Trophoblast cell (in vitro differentiated cells and primary cell): ENCODE data around the gene CBFB.
A peak's percentile ranks its signal among the peaks of the same experiment; 100 is the strongest.

Experiments used
- DNase-seq, 2 donors: peaks; one replicate each; pipeline ENCODE4 v3.0.0-alpha.2; 2016
- H2AFZ ChIP-seq: 2 replicates; pipeline ENCODE4 v1.6.1; 2013; ENCODE audit warnings: low read length, moderate library complexity, mild to moderate bottlenecking; ENCODE audit not compliant: insufficient read depth, poor library complexity
- H2AK5ac ChIP-seq: 2 replicates; pipeline ENCODE4 v1.6.1; 2013; ENCODE audit warnings: mild to moderate bottlenecking, low read length
- H2BK120ac ChIP-seq: 2 replicates; pipeline ENCODE4 v1.6.1; 2013; ENCODE audit warnings: low read length, mild to moderate bottlenecking, moderate library complexity; ENCODE audit not compliant: insufficient read depth, poor library complexity
- H2BK12ac ChIP-seq: 2 replicates; pipeline ENCODE4 v1.6.1; 2013; ENCODE audit warnings: mild to moderate bottlenecking, low read length, moderate library complexity
- H2BK5ac ChIP-seq: 2 replicates; pipeline ENCODE4 v1.6.1; 2013; ENCODE audit warnings: low read length, low read depth, moderate library complexity, mild to moderate bottlenecking; ENCODE audit not compliant: poor library complexity
- H3K14ac ChIP-seq: 2 replicates; pipeline ENCODE4 v1.6.1; 2013; ENCODE audit warnings: mild to moderate bottlenecking, low read length
- H3K18ac ChIP-seq: 2 replicates; pipeline ENCODE4 v1.6.1; 2013; ENCODE audit warnings: mild to moderate bottlenecking, low read length
- H3K23ac ChIP-seq: 2 replicates; pipeline ENCODE4 v1.6.1; 2013; ENCODE audit warnings: low read length
- H3K27ac ChIP-seq: 2 replicates; pipeline ENCODE4 v1.5.1; 2013; ENCODE audit warnings: low read depth, mild to moderate bottlenecking, inconsistent platforms, low read length, moderate library complexity
- H3K27me3 ChIP-seq: 2 replicates; pipeline ENCODE4 v1.6.1; 2013; ENCODE audit warnings: inconsistent platforms, mild to moderate bottlenecking, low read length, moderate library complexity; ENCODE audit not compliant: insufficient read depth
- H3K36me3 ChIP-seq, 2 experiments: 1 replicate in 1 of 2; 2 replicates in 1 of 2; pipeline ENCODE4 v1.6.1; 2013; ENCODE audit warnings: low read length in 2 of 2, mild to moderate bottlenecking in 2 of 2, moderate library complexity in 1 of 2; ENCODE audit not compliant: insufficient read depth in 2 of 2, control insufficient read depth in 1 of 2
- H3K4ac ChIP-seq: 2 replicates; pipeline ENCODE4 v1.6.1; 2013; ENCODE audit warnings: low read depth, mild to moderate bottlenecking, low read length, moderate library complexity
- H3K4me1 ChIP-seq, 2 experiments: 1 replicate in 1 of 2; 2 replicates in 1 of 2; pipeline ENCODE4 v1.6.1; 2013; ENCODE audit warnings: low read length in 2 of 2, mild to moderate bottlenecking in 2 of 2, moderate library complexity in 1 of 2; ENCODE audit not compliant: insufficient read depth in 2 of 2, control insufficient read depth in 1 of 2
- H3K4me2 ChIP-seq: 2 replicates; pipeline ENCODE4 v1.6.1; 2013; ENCODE audit warnings: inconsistent platforms, mild to moderate bottlenecking, low read length, moderate library complexity
- H3K4me3 ChIP-seq: 2 replicates; pipeline ENCODE4 v1.5.1; 2013; ENCODE audit warnings: mild to moderate bottlenecking, low read depth, low read length, inconsistent platforms
- H3K79me1 ChIP-seq: one replicate; pipeline ENCODE4 v1.6.1; 2013; ENCODE audit warnings: low read length
- H3K79me2 ChIP-seq: 2 replicates; pipeline ENCODE4 v1.6.1; 2013; ENCODE audit warnings: low read length, mild to moderate bottlenecking; ENCODE audit not compliant: control insufficient read depth, insufficient read depth, poor library complexity
- H3K9ac ChIP-seq: 2 replicates; pipeline ENCODE4 v1.6.1; 2013; ENCODE audit warnings: mild to moderate bottlenecking, low read length
- H3K9me3 ChIP-seq: 2 replicates; pipeline ENCODE4 v1.6.1; 2013; ENCODE audit warnings: low read depth, mild to moderate bottlenecking, control low read depth, inconsistent platforms, low read length; ENCODE audit not compliant: insufficient read depth
- H4K12ac ChIP-seq: 2 replicates; pipeline ENCODE4 v1.6.1; 2013; ENCODE audit warnings: low read depth, mild to moderate bottlenecking, low read length, moderate library complexity
- H4K8ac ChIP-seq: 2 replicates; pipeline ENCODE4 v1.6.1; 2013; ENCODE audit warnings: low read depth, mild to moderate bottlenecking, low read length, moderate library complexity
- H4K91ac ChIP-seq: one replicate; pipeline ENCODE4 v1.6.1; 2013; ENCODE audit warnings: low read depth, mild to moderate bottlenecking, low read length, moderate library complexity
- WGBS: extraction: QIAGEN DNeasy Blood & Tissue Kit; methylation state at CpG from one replicate; pipeline ENCODE4 v1.1.7; 2013; ENCODE audit warnings: missing lambda C conversion rate; ENCODE audit not compliant: insufficient read length, insufficient coverage; ENCODE audit errors: extremely low coverage; 5-methylcytosine and 5-hydroxymethylcytosine counted together

The CBFB gene

GRCh38 chr16:67071476-67072048, 42.6 kb downstream of the CBFB start:
- H2BK120ac ChIP-seq = no peak overlapping the region
- no peak overlapping the region for H3K18ac ChIP-seq
- DNase-seq = no peak
- H3K36me3 ChIP-seq = peaks cover 27 to 32% of the 10 kb centered on the region in 2 experiments
- H3K23ac ChIP-seq = no peak overlapping the region
- no peak overlapping the region for H2BK5ac ChIP-seq
- H3K9ac ChIP-seq = no peak overlapping the region
- H4K8ac ChIP-seq = no peak overlapping the region
- no peaks in the 10 kb centered on the region for H3K27me3 ChIP-seq
- no peak overlapping the region for H3K4ac ChIP-seq
- H3K9me3 ChIP-seq = no peaks in the 10 kb centered on the region
- no peaks in the 10 kb centered on the region for H3K79me1 ChIP-seq
- no peak overlapping the region for H2AK5ac ChIP-seq
- no peak overlapping the region for H3K27ac ChIP-seq
- H4K91ac ChIP-seq = no peak overlapping the region
- WGBS = no CpG with 5 or more reads among the region's 4 CpGs
- H3K14ac ChIP-seq = no peak overlapping the region
- H2BK12ac ChIP-seq = no peak overlapping the region
- H3K4me3 ChIP-seq = no peak overlapping the region
- H2AFZ ChIP-seq = no peak overlapping the region
- H4K12ac ChIP-seq = no peak overlapping the region
- no peak overlapping the region for H3K4me2 ChIP-seq
- H3K4me1 ChIP-seq = no peaks in the 10 kb centered on the region
- H3K79me2 ChIP-seq = no peaks in the 10 kb centered on the region

- Histone ChIP-seq H2BK5ac (no peak overlapping the region), H3K9me3 (no peaks in the 10 kb centered on the region), H3K27ac (no peak overlapping the region), H3K23ac (no peak overlapping the region), H2BK12ac (no peak overlapping the region), H4K12ac (no peak overlapping the region), H4K8ac (no peak overlapping the region), H3K79me1 (no peaks in the 10 kb centered on the region), H3K4me3 (no peak overlapping the region), H4K91ac (no peak overlapping the region), H2AFZ (no peak overlapping the region), H3K79me2 (no peaks in the 10 kb centered on the region), H3K4ac (no peak overlapping the region), H3K4me2 (no peak overlapping the region), H3K18ac (no peak overlapping the region), H3K9ac (no peak overlapping the region), H2BK120ac (no peak overlapping the region), H3K14ac (no peak overlapping the region), H3K4me1 (no peaks in the 10 kb centered on the region), H2AK5ac (no peak overlapping the region), H3K36me3 (peaks cover 19 to 24% of the 10 kb centered on the region in 2 experiments), H3K27me3 (no peaks in the 10 kb centered on the region)
- WGBS = no CpG with 5 or more reads among the region's 2 CpGs
- peak in 1 of 2 donors; percentile 28 for DNase-seq
Observed at GRCh38 chr16:67075331-67075730, 46.4 kb downstream of the CBFB start.

GRCh38 chr16:67077871-67078270, 48.9 kb downstream of the CBFB start:
- Histone ChIP-seq H3K18ac (no peak overlapping the region), H3K27me3 (no peaks in the 10 kb centered on the region), H3K14ac (no peak overlapping the region), H2BK120ac (no peak overlapping the region), H3K23ac (no peak overlapping the region), H3K79me1 (no peaks in the 10 kb centered on the region), H3K27ac (no peak overlapping the region), H3K9ac (no peak overlapping the region), H3K4me2 (no peak overlapping the region), H2BK5ac (no peak overlapping the region), H3K4ac (no peak overlapping the region), H3K4me1 (no peaks in the 10 kb centered on the region), H3K79me2 (no peaks in the 10 kb centered on the region), H4K91ac (no peak overlapping the region), H4K8ac (no peak overlapping the region), H3K9me3 (no peaks in the 10 kb centered on the region), H2BK12ac (no peak overlapping the region), H3K36me3 (peaks cover 15 to 21% of the 10 kb centered on the region in 2 experiments), H2AK5ac (no peak overlapping the region), H3K4me3 (no peak overlapping the region), H4K12ac (no peak overlapping the region), H2AFZ (no peak overlapping the region)
- no peak for DNase-seq
- WGBS = no CpG with 5 or more reads among the region's 4 CpGs

GRCh38 chr16:67082100-67082499, 53.2 kb downstream of the CBFB start:
- no peak overlapping the region for H2BK5ac ChIP-seq
- H4K8ac ChIP-seq = no peak overlapping the region
- no peak overlapping the region for H3K27ac ChIP-seq
- no peaks in the 10 kb centered on the region for H3K27me3 ChIP-seq
- no peak overlapping the region for H3K9ac ChIP-seq
- no peak overlapping the region for H3K4me2 ChIP-seq
- H2AK5ac ChIP-seq = no peak overlapping the region
- H3K4me3 ChIP-seq = no peak overlapping the region
- H3K36me3 ChIP-seq = peaks cover 3 to 15% of the 10 kb centered on the region in 2 experiments
- no peak overlapping the region for H2BK120ac ChIP-seq
- H3K23ac ChIP-seq = no peak overlapping the region
- H3K79me1 ChIP-seq = no peaks in the 10 kb centered on the region
- no peak overlapping the region for H2BK12ac ChIP-seq
- H3K18ac ChIP-seq = no peak overlapping the region
- no peak overlapping the region for H3K4ac ChIP-seq
- no peak overlapping the region for H4K12ac ChIP-seq
- no CpG with 5 or more reads among the region's 6 CpGs for WGBS
- H2AFZ ChIP-seq = no peak overlapping the region
- no peaks in the 10 kb centered on the region for H3K79me2 ChIP-seq
- H3K4me1 ChIP-seq = no peaks in the 10 kb centered on the region
- no peak overlapping the region for H4K91ac ChIP-seq
- no peaks in the 10 kb centered on the region for H3K9me3 ChIP-seq
- H3K14ac ChIP-seq = no peak overlapping the region
- DNase-seq = no peak
